Right lung (tissue), 5 donors: ENCODE results near the gene SKAP1. TPM values are rescaled to one million over a fixed set of nuclear protein-coding genes. Genes with fewer than 3 reads are reported as not detected.

Experiments used
- DNase-seq, 2 donors: peaks; one replicate each; pipeline ENCODE4 v3.0.0-alpha.2; 2013
- polyA plus RNA-seq, 5 donors: library from polyadenylated mRNA; unstranded; fragments of 120-200 nt; gene quantifications; one replicate each; pipeline versions ENCODE4 v1.2.1 to v1.2.3, GENCODE V29; 2013; ENCODE audit warnings: inconsistent platforms in 1 of 5, low replicate concordance in 1 of 5; ENCODE audit not compliant: insufficient read length in 5 of 5, insufficient read depth in 1 of 5

Gene SKAP1
- polyA plus RNA-seq, 5 donors, result 1.3 to 2.8 (median 2.0) TPM

DNA sequence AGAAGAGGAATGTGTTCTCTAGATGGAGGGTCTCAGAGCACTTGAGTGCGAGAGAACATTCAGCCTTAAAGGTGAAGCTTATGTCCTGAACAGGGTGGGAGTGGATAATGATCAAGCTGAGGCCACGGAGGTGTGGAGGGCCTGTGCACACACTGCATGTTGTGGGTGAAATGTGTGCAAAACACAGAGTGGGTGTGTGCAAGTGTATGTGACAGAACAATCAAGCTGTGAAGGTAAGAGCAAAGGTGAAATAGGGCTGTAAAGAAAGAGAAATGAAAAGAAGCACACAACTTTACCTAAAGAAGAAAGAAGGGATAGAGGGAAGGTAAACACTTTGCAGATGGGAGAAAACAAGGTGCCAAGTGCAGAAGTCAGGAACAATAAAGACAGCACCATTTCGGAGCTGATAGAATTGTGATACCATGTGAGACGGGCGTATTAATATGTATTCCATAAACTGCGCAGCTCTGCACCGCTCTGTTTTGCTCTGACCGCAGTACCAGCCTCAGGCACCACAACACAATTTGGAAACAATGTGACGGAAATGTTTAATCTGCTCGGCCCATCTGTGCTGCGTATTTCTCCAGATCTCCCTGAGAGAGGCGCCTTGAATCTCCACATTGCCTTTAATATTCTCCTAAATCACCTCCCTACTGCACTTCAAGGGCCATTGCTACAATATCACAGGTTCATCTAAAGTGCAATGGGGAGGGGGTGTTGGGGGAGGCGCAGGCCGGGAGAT, 281.8 kb downstream of the SKAP1 start:
- DNase-seq, result no peak

DNA sequence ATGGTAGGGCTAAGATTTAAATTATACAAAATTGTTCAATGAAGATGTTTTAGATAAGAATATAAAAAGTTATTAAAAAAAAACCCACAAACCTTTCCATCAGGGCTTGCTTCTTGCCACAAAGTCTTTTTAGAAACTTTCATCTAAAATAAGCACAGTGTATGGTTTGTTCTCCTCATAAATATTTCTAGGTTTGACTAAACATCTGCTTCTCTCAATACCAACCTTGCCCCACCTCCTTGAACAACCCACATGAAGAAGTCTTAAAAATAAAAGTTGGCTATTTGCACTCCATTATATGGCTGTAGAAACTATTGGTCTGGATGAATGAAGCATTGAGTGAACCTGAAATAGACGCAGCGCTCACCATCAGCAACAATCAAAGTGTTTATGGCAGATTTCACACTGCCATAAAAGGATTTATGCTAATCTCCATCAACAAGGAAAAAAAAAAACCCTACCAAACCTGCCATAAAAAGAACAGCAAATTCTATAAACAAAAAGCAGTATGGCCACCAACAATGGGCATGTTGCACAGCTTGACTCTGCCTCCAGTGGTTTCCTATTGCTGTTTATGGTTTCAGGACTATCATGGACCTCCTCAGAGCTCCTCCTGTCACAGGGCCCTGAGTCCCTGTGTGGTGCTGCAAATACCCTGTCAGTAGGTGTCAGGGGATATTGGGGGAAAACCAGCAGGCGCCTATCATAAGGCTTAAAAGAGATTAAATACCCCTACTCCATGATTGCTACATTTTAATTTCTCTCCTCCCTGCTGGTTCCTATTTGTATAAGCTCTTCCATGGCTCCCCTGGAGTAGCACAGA, 284.8 kb downstream of the SKAP1 start:
- no peak for DNase-seq

DNA sequence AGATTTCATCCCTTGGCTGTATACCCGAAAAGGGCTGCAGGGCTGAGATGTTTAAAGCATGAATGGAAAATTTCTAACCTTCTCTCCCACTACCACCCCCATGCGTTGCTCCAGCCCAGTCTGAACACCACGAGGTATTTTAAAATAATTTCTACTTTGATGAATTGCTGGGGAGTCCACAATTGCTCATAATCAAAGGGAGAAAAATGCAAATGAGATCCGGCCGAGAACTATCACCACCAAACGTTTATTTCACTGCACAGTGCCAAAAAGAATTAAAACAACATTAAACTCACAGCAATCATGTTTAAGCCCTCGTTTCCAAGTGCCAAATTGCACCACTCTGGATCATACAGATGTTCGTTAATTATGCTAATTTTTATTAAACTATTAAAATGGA, 285.8 kb downstream of the SKAP1 start:
- DNase-seq, result no peak

DNA sequence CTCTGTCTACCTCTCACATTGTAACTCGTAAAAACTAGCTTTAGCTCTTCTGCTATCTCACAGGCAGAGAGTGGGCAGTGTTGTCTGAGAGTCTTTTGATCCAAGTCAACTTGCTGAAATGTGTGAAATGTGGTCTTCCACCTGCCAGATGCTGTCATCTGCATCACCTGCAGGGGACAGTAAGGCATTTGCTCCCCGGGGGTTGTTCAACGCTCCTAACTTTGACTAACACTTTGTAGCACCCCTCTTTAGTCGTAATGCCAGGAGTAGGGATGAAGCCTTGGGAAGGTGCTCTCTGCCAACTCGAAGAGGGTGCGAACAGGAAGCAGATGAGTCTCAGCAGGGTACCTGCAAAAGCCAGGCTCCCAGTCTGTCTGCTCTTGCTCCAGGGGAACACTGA, 286.4 kb downstream of the SKAP1 start:
- DNase-seq, result no peak

DNA sequence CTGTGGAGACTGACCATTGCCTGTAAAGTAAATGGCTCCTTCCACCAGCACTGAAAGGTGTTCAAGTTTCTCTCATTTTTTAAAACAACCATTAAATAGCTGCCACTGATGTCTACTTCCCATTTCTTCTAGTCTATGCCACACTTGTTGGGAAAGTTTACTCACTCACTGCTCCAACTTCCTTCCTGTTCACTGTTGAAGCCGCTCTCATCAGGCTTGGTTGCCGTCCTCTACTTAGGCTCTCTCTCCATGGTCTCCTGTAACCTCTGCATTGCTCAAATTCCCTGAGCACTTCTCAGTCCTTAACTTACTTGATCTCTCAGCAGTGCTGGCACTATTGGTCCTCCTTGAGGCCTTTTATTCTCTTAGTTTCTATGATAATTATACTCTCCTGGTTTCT, 290.1 kb downstream of the SKAP1 start:
- DNase-seq, result no peak

DNA sequence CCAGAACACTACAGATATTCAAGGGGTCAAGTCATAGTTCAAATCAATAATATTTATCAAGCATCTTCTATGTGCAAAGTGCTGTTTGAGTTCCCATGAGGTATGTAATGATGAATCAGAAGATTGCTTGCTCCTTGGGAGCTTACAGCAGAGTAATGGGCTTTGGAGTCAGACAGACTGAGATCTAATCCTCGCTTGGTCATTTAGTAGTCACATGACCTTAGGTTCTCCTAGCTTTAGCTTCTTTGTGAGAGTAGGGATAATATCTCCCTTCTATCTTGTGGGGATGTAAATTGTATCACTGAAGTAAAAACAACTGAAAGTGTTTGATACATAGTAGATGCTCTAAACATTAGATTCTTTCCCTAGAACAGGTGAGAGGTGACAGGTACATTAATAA, 292.4 kb downstream of the SKAP1 start:
- DNase-seq, result no peak

DNA sequence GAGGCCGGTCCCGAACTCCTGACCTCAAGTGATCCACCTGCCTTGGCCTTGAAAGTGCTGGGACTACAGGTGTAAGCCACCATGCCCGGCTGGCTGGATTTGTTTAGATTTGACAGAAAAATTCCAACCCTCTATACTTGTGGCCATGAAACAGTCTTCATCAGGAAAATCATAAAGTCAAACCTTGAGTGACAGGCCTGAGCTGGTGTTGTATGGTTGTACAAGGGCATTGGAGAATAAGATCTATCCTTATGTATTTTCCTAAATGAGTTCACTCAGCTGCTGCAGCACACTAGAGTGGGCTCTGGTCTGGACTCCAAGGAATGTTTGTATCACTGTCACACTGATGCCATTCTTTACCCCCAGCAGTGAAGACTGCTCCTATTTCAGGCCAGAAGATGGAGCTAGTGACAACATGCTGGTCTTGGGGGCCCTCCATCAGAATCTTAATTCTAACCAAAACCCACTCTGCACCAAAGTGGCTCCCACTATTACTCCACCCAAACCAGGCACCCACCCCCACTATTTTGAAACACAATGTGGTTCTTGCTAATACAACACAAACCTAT, 295.0 kb downstream of the SKAP1 start:
- DNase-seq, result no peak

DNA sequence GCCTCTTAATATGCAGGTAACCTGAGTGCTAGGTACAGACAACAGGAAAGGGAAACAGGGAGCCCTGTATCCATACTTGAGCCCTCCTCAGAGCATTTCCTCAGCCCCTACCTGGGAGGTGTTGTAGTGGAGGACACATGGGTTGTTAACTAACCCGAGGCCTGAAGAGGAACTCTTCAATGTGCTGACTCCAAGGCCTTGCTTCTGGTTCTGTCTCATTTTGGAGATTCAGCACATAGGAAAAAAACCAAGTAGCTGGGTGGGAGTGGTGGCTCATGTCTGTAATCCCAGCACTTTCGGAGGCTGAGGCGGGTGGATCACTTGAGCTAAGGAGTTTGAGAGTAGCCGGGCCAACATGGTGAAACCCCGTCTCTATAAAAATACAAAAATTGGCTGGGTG, 297.6 kb downstream of the SKAP1 start:
- no peak for DNase-seq

DNA sequence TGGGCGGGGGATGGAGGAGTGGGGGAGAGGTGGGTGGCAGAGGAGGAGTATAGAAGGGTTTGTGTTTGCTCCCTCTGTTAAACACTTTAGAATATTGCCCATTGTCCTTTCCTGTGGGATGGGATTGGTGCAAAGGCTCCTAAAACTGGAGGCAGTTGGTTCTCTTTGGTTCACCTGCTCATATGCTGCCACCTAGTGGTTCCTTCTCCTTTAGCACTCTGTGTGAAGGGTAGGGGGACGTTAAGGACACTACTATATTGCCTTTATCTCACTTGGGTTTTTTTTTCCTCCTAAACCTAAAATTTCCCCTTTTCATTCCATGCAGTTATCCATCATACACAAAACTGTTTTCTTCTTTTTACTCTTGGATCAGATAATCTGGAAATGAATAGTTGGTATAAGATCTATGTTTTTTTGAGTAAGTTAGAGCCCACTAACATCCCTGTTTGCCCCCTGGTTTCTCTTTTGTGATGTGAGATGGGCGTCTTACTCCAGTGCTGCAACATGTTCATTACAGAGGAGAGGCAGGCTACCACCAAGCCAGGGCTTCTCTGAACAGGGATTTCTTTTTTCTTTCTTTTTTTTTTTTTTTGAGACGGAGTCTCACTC, 298.7 kb downstream of the SKAP1 start:
- DNase-seq, result peak; percentile 47 to 65

DNA sequence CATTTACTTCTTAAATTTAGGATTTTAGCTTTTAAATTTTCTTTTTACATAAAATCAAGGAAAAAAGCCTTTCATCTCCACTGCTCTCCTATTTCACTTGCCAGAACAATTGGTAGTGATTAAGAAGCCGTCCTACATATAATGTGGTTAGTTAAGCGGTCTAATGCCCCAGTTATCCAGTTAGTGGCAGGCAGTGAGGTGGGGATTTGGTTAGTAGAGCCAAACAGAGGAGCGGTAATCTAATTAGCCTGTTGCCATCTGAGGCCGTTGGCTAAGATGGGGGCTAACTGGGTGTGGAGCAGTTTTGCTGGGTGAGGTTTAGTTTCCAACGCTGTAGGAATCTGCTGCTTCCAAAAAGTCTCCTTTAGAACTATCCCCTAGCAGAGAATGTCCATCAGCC, 300.0 kb downstream of the SKAP1 start:
- DNase-seq, result no peak

DNA sequence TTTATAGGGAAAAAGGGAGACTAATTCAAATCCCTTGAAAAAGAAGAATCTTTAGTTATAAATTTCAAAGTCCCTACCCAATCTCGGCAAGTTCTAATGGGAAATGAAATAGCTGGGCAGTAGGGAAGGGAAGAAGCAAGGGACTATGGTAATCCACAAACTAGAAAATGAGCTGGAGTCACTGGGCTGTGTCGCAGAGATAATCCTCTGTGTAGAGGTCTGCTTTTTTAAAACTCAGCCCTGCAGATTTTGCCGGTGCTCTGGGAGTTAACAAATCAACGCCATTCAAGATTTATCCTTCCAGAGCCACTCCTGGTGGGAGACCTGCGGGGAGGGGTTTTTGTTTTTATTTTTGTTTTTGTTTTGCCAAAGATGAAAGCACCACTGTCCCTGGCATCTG, 301.6 kb downstream of the SKAP1 start:
- DNase-seq, result no peak

DNA sequence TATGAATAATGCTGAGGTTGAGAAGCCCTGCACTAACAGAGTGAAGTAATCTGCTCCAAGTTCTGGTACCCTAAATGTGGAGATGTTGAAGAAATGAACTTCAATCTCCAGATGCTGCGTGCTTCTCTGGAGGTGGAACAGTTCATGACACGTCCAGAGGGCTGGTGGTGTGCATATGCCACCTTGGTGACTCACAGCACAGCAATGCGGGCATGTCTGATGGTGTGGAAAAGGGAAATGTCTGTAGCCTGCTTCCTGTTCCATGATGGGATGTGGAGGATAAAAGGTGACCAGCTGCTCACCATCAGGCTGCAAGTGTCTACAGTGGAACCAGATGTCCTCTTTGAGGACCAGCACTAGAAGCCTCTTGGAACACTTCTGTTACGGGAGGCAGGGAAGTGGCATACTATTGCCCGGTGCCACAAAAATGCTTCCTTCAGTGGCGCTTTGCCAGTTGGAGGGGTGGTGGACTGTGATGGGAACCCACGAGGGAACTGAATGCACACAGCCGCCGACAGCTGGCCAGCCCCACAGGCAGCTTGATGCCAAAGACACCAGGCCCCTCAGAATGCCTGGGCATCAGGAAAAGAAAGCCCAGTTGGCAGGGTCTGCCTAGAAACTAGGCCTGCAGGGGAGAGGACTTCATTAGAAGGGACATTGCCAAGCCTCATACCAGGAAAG, 302.5 kb downstream of the SKAP1 start:
- DNase-seq, result no peak

DNA sequence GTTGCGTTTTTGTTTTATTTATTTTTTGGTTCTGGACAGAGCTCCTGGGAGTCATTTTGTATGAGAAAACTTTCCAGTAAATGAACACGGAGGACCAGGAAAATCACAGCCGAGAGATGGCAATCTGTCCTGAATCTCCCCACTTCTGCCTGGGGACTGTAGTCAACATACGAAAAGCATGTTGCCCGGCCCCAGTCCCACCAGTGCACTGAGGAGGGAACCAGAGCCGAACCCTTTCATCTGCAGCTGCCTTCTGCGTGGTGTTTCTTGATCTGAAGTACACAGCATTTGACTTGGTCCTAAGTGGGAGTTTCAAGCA, 303.5 kb downstream of the SKAP1 start:
- no peak for DNase-seq

DNA sequence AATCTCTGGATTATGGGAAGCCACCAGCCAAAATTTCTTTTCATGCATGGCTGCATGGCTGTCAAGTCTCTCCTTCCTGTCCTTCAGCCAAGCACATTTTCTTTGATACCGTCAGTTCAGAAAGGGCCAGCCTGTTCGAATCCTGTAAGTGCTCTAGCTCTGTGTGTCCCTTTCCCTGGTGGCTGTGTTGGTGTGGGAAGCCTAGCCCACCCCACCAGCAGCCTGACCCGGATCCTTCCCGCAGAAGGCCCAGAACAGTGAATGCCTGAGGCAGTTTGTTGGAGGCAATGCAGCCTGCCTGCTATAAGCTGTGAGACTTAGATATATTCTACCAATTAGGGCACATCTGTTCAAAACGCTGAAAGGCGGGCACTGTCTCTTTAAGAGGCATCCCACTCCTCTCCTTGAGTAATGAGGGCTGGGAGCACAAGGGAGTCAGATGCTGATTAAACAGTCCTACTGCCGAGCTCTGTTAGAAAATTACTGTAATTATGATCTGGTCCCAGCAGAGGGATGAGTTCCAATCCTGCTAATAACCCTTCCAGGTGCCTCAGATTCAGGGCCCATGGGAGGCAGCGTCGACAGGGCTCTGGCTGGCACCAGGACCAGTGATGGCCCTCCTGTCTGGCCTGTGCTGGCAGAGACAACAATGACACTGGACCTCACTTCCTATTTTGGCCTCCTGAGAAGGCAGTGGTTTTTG, 304.0 kb downstream of the SKAP1 start:
- DNase-seq, result no peak

DNA sequence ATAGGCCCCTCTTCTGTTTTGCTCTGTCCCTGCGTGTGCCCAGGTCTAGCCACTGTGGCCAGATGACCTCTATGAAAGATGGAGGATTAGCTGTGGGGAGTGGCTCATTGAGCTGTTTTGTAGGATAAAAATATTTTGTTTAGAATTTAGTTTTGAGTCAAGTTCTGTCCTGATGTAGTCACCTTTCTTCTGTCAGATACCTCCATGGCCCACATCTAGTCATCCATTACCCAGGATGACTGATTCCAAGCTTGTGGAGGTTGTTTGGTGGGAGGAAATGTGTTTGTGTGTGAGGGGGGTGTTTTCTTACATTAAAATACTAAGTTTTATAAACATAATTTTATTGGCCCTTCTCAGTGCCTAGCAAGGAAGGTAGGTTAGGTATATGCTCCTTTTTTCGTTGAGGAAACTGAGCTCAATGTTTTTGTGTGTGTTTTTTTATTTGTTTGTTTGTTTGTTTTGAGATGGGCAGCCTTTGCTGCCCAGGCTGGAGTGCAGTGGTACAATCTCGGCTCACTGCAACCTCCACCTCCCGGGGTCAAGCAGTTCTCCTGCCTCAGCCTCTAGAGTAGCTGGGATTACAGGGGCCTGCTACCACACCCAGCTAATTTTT, 306.1 kb downstream of the SKAP1 start:
- DNase-seq, result no peak

DNA sequence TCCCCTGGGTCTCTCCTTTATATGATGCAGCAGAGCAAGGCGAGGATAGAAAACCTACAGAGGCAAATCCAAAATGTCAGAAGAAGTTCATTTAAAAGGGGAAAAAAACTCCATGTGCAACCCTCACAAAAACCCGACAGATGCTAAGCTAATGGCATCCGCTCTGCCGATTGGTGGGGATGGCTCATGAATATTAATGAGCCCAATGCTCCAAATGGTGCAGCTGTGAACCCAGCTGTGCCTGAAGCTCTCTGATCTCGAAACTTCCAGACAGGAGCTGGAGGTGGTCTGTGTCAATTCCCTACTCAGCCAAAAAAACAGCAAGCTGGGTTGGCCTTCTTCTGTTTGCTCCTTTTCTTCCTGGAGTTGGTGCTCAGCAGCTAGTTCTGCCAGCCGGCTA, 306.9 kb downstream of the SKAP1 start:
- no peak for DNase-seq

DNA sequence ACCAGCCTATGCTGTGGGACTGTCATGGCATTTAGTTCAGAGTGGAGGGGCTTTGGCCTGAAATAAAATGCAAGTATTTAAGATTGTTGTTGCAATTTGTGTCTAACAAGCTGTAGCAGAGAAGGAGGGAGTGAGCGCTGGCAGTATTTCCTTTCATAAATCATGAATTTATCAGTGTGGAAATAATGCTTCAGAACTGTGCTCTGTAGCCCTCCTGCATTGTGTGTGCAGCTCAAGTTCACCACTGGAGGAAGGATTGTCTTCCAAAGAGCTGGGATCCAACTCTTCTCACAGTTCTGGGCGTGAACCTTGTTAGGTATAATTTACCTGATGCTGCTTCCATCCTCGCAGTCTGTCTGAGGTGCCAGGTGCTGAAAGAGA, 307.4 kb downstream of the SKAP1 start:
- no peak for DNase-seq

DNA sequence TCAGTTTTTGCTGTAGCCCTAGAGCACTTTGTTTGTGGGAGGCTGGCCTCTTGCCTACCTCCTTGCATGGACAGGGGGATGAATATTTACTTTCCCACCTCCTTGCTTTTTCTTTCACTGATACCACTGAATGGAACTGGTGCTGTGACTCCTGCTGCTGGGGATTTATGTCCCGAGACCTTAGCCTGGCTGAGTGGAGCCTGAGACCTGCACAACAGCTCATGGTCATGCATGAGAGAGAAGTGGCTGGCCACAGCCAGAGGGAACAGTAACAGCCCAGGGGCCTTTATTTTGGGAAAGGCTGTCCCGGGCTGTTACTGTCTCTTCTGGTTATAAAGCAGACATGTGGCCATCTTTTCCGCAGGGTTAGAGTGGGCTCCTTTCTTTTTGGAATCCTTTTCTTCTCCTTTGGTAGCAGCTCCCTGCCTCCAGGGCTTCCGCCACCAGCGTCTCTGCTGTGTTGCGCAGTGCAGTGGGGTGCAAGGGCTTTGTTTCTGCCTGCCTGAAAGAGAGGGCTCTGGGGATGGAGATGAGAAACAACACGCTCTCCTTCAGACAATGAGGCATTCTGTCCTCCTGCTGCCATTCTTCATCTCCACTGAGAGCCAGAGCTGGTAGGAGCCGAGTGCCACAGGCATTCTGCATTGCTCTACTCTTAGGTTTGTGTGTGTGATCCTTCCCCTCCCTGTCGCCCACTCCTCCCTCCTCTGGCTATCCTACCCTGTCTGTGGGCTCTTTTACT, 307.9 kb downstream of the SKAP1 start:
- DNase-seq, result no peak

DNA sequence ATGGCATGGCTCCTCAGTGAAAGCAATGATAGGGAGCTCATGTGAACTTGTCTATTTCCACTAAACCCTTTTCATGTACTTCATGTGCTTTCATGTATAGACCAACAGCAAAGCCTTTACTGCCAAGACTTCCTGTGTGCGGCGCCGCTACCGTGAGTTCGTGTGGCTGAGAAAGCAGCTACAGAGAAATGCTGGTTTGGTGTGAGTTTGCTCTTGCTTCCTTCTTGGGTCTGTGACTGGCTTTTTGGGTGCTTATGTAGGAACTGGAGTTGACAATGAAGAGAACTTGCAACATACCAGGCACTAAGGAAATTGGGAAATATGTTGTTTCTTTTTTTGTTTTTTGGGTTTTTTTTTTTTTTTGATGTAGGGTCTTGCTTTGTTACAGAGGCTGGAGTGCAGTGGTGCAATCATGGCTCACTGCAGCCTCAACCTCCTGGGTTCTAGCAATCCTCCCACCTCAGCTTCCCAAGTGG, 316.8 kb downstream of the SKAP1 start:
- no peak for DNase-seq

DNA sequence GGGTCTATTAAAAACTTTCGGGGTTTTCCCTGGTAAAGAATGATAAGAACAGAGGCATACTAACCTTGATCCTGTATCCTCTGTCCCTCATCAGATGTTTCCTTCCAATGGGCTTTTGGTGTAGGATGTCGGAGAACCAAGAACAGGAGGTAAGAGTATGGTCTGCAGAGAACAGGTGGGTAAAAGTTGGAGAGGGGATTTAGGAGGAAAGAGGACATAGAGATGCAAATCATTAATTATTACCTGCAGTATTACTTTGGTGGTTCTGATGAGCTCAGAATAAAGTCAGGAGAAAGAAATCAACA, 318.1 kb downstream of the SKAP1 start:
- DNase-seq, result no peak

DNA sequence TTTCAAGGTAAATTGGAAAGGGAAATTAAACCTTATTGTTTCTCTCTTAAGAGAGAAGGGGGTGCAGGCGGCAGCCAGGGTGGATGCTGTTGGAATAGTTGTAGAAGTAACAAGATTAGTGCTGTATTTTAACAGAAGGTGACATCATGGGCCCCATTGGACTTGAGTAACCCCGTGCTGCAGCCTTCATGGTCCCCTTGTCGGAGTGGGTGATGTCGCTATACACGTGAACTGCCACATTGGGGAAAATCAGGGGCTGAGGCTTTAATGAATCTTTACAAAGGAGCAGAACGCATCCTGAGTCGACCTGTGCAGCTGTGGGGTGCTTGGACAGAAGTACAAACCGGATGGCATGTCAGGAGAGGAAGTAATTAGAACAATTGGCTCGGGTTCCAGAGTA, 319.3 kb downstream of the SKAP1 start:
- DNase-seq, result no peak
